MM.1S (cell line): ENCODE data around the gene OR6C65.

Experiments used
- EZH2 ChIP-seq: fragments of 300-600 bp; sonication (generic); optimal IDR thresholded peaks from 2 replicates; pipeline ENCODE3; 2017; ENCODE audit warnings: low read depth, mild to moderate bottlenecking, antibody characterized with exemption, low read length, mixed read lengths
- EZH2phosphoT487 ChIP-seq: fragments of 300-600 bp; sonication (generic); IDR thresholded peaks from 2 replicates; pipeline ENCODE4 v1.6.1; 2018; ENCODE audit warnings: antibody characterized with exemption, low read length
- TF ChIP-seq, protein P1 (sequence below): fragments of 300-600 bp; sonication (generic); IDR thresholded peaks from 2 replicates; pipeline ENCODE4 v1.5.1; 2016; ENCODE audit warnings: antibody characterized with exemption, low read length, mixed read lengths

DNA sequence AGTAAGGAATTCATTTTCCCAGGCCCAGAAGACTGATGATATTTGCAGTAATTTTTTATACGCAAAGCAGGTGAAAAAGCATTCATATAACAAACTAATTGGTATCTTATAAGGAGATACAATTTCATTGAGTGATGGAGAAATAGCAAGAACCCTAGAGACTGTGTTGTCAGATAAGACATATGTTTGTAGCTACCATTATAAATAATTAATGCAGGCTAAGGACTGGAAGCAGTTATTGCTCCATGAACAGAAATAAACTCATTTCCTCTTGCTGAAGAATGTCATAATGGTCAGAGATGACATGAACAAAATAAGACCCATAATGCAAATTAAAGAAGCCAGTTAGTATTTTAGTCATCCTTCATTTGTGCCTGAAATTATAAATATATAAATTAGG lies 45.0 kb downstream of the OR6C65 start:
- TF ChIP-seq, protein P1, sequence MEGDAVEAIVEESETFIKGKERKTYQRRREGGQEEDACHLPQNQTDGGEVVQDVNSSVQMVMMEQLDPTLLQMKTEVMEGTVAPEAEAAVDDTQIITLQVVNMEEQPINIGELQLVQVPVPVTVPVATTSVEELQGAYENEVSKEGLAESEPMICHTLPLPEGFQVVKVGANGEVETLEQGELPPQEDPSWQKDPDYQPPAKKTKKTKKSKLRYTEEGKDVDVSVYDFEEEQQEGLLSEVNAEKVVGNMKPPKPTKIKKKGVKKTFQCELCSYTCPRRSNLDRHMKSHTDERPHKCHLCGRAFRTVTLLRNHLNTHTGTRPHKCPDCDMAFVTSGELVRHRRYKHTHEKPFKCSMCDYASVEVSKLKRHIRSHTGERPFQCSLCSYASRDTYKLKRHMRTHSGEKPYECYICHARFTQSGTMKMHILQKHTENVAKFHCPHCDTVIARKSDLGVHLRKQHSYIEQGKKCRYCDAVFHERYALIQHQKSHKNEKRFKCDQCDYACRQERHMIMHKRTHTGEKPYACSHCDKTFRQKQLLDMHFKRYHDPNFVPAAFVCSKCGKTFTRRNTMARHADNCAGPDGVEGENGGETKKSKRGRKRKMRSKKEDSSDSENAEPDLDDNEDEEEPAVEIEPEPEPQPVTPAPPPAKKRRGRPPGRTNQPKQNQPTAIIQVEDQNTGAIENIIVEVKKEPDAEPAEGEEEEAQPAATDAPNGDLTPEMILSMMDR, result no peak
- TF ChIP-seq EZH2phosphoT487, result no peak
- no peak for TF ChIP-seq EZH2
